Astrocyte (in vitro differentiated cells and primary cell): ENCODE measurements around the gene ETFB.

Source experiments
- CTCF ChIP-seq: IDR thresholded peaks from 2 replicates; pipeline ENCODE4 v1.5.1; 2011; ENCODE audit warnings: low read depth, mild to moderate bottlenecking, inconsistent platforms, low read length, moderate library complexity; ENCODE audit not compliant: insufficient read depth
- EZH2 ChIP-seq: IDR thresholded peaks from 2 replicates; pipeline ENCODE4 v1.6.1; 2012; ENCODE audit warnings: mild to moderate bottlenecking, low read length, inconsistent platforms; ENCODE audit not compliant: insufficient read depth

DNA sequence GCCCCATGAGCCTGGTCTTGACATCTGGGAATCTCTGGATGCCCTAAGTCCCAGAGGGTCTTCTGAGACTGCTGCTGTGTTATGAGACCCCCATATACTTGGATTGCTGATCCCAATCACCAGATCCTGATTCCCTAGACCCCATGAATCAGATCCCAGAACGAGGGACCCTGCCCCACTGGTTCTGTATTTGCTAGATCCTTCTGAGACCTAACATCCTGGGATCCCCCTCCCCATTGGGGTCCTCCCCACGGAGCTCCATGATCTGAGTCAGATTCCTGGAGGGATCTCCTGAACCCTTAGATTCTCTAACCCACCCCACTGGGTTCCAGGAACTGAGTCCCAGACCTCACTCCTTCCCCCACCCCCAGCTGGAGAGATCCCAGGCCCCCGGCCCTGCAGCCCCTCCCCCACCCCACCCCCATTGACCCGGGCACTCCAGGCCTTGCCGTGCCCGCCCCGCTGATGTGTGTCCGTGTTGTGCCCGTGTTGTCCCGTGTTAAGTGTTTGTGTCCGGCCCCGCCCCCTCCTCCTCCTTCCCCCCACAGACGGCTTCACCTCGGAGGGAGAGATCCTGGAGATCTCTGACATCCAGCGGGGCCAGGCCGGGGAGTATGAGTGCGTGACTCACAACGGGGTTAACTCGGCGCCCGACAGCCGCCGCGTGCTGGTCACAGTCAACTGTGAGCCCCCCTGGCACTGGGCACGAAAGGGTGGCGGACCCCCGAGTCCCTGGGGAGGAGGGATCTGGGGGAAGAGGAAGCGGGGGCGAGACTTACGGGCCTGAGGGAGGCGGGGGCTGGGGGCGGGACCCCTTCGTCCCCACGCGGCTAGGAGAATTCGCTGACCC, 39.7 kb downstream of the ETFB start:
- no peak for TF ChIP-seq CTCF
- TF ChIP-seq EZH2, result no peak
